Mesendoderm (in vitro differentiated cells): Measurements from ENCODE around the gene TEX261. TPM values are rescaled to one million over a fixed set of nuclear protein-coding genes. Genes with fewer than 3 reads are reported as not detected.

Source experiments
- DNase-seq: peaks from one replicate; pipeline ENCODE4 v3.0.0; 2013
- H2AK5ac ChIP-seq: 2 replicates; pipeline ENCODE4 v1.6.1; 2013; ENCODE audit warnings: low read length, inconsistent platforms
- H2BK120ac ChIP-seq: 2 replicates; pipeline ENCODE4 v1.6.1; 2013; ENCODE audit warnings: low read depth, mild to moderate bottlenecking, low read length, moderate library complexity, mixed read lengths
- H2BK15ac ChIP-seq: replicated peaks from 2 replicates; pipeline ENCODE4 v1.6.1; 2013; ENCODE audit warnings: low read depth, mild to moderate bottlenecking, moderate library complexity
- H2BK5ac ChIP-seq: 2 replicates; pipeline ENCODE4 v1.6.1; 2013; ENCODE audit warnings: low read length, inconsistent platforms
- H3K18ac ChIP-seq: 2 replicates; pipeline ENCODE4 v1.6.1; 2013; ENCODE audit warnings: mild to moderate bottlenecking, low read length, mixed read lengths
- H3K23ac ChIP-seq: one replicate; pipeline ENCODE4 v1.6.1; 2013; ENCODE audit warnings: low read length
- H3K27ac ChIP-seq: 2 replicates; pipeline ENCODE4 v1.5.1; 2013; ENCODE audit warnings: low read depth, mild to moderate bottlenecking, inconsistent platforms, low read length, moderate library complexity
- H3K27me3 ChIP-seq: 2 replicates; pipeline ENCODE4 v1.6.1; 2013; ENCODE audit warnings: low read length, control low read depth, mild to moderate bottlenecking, inconsistent platforms; ENCODE audit not compliant: insufficient read depth, poor library complexity
- H3K36me3 ChIP-seq: 2 replicates; pipeline ENCODE4 v1.6.1; 2013; ENCODE audit warnings: low read length, inconsistent platforms; ENCODE audit not compliant: control insufficient read depth, insufficient read depth
- H3K4ac ChIP-seq: one replicate; pipeline ENCODE4 v1.6.1; 2013; ENCODE audit warnings: low read depth, mild to moderate bottlenecking, low read length, moderate library complexity
- H3K4me1 ChIP-seq: 2 replicates; pipeline ENCODE4 v1.6.1; 2013; ENCODE audit warnings: low read depth, low read length, inconsistent platforms; ENCODE audit not compliant: control insufficient read depth
- H3K4me2 ChIP-seq: 2 replicates; pipeline ENCODE4 v1.6.1; 2013; ENCODE audit warnings: low read length
- H3K4me3 ChIP-seq: 2 replicates; pipeline ENCODE4 v1.5.1; 2013; ENCODE audit warnings: mild to moderate bottlenecking, low read length
- H3K56ac ChIP-seq: one replicate; pipeline ENCODE4 v1.6.1; 2013; ENCODE audit warnings: low read length
- H3K79me1 ChIP-seq: 2 replicates; pipeline ENCODE4 v1.6.1; 2013; ENCODE audit warnings: low read length, inconsistent platforms
- H3K79me2 ChIP-seq: 2 replicates; pipeline ENCODE4 v1.6.1; 2013; ENCODE audit warnings: mild to moderate bottlenecking, low read length; ENCODE audit not compliant: control insufficient read depth, insufficient read depth
- H3K9ac ChIP-seq: 2 replicates; pipeline ENCODE4 v1.6.1; 2013; ENCODE audit warnings: low read length, inconsistent platforms
- H4K5ac ChIP-seq: one replicate; pipeline ENCODE4 v1.6.1; 2013; ENCODE audit warnings: low read length
- H4K8ac ChIP-seq: one replicate; pipeline ENCODE4 v1.6.1; 2013; ENCODE audit warnings: low read depth, mild to moderate bottlenecking, control low read depth, low read length, moderate library complexity
- WGBS: extraction: QIAGEN DNeasy Blood & Tissue Kit; methylation state at CpG from one replicate; pipeline ENCODE4 v1.1.7; 2013; ENCODE audit warnings: low lambda C conversion rate, missing lambda C conversion rate; ENCODE audit not compliant: insufficient coverage; ENCODE audit errors: extremely low coverage; 5-methylcytosine and 5-hydroxymethylcytosine counted together
- small RNA-seq: library from polyadenylated mRNA; stranded (forward); fragments of <200 nt; extraction: miRNeasy Mini kit (QIAGEN cat#:217004); gene quantifications from one replicate; pipeline ENCODE3, GENCODE V24; 2013; ENCODE audit not compliant: insufficient read depth

The TEX261 gene

DNA sequence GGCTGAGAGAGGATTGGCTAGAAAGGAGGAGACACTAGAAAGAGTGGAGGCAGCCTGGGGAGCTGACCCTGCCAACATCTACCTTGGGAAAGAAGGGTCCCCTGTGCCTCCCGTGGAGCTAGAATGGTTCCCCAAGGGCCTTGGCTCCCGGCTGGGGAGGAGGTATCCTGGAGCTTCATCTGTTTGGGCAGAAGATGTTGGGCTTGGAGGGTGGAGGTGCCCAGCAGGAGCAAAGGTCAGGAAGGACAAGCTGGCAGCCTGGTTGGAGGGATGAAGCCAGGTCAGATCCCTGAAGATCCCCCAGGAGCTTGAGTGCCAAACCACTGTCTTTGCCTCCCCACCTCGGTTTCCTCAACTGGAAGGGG lies 56.1 kb downstream of the TEX261 start:
- H3K9ac ChIP-seq, result no peak overlapping the region
- H3K79me1 ChIP-seq, result no peaks in the 10 kb centered on the region
- H3K27me3 ChIP-seq, result peaks cover 3% of the 10 kb centered on the region
- no peak overlapping the region for H3K18ac ChIP-seq
- H4K8ac ChIP-seq, result no peak overlapping the region
- H3K4me1 ChIP-seq, result peaks cover 5% of the 10 kb centered on the region
- WGBS, result no CpG with 5 or more reads among the region's 3 CpGs
- H3K4ac ChIP-seq, result no peak overlapping the region
- no peak overlapping the region for H3K27ac ChIP-seq
- no peak overlapping the region for H3K4me2 ChIP-seq
- H3K36me3 ChIP-seq, result no peaks in the 10 kb centered on the region
- H2BK15ac ChIP-seq, result no peak overlapping the region
- no peak overlapping the region for H3K4me3 ChIP-seq
- no peak overlapping the region for H2AK5ac ChIP-seq
- no peak overlapping the region for H2BK120ac ChIP-seq
- H3K79me2 ChIP-seq, result no peaks in the 10 kb centered on the region
- H3K56ac ChIP-seq, result no peak overlapping the region
- no peak for DNase-seq
- no peak overlapping the region for H4K5ac ChIP-seq
- no peak overlapping the region for H2BK5ac ChIP-seq
- H3K23ac ChIP-seq, result no peak overlapping the region

- no peaks in the 10 kb centered on the region for H3K36me3 ChIP-seq
- H3K18ac ChIP-seq, result no peak overlapping the region
- DNase-seq, result no peak
- no peak overlapping the region for H3K23ac ChIP-seq
- no peak overlapping the region for H4K5ac ChIP-seq
- no peak overlapping the region for H3K27ac ChIP-seq
- no peak overlapping the region for H4K8ac ChIP-seq
- H3K79me2 ChIP-seq, result no peaks in the 10 kb centered on the region
- peaks cover 5% of the 10 kb centered on the region for H3K4me1 ChIP-seq
- no peak overlapping the region for H3K4me3 ChIP-seq
- no CpG with 5 or more reads among the region's 10 CpGs for WGBS
- peaks cover 3% of the 10 kb centered on the region for H3K27me3 ChIP-seq
- no peak overlapping the region for H3K4ac ChIP-seq
- no peak overlapping the region for H2BK15ac ChIP-seq
- no peak overlapping the region for H3K56ac ChIP-seq
- no peak overlapping the region for H3K9ac ChIP-seq
- H3K79me1 ChIP-seq, result no peaks in the 10 kb centered on the region
- no peak overlapping the region for H2BK5ac ChIP-seq
- no peak overlapping the region for H2AK5ac ChIP-seq
- H3K4me2 ChIP-seq, result no peak overlapping the region
- no peak overlapping the region for H2BK120ac ChIP-seq
Measured at GRCh38 chr2:70937866-70938585, 56.6 kb downstream of the TEX261 start.

GRCh38 chr2:70936979-70937811 lies 57.5 kb downstream of the TEX261 start:
- H3K56ac ChIP-seq, result no peak overlapping the region
- H3K4me1 ChIP-seq, result peaks cover 5% of the 10 kb centered on the region
- H3K27ac ChIP-seq, result no peak overlapping the region
- no peak overlapping the region for H3K4ac ChIP-seq
- no peak overlapping the region for H3K4me2 ChIP-seq
- no peaks in the 10 kb centered on the region for H3K79me1 ChIP-seq
- H2AK5ac ChIP-seq, result no peak overlapping the region
- H2BK5ac ChIP-seq, result no peak overlapping the region
- H3K4me3 ChIP-seq, result no peak overlapping the region
- DNase-seq, result peak; percentile 51
- no peak overlapping the region for H3K18ac ChIP-seq
- H2BK15ac ChIP-seq, result no peak overlapping the region
- peaks cover 3% of the 10 kb centered on the region for H3K27me3 ChIP-seq
- no peak overlapping the region for H4K5ac ChIP-seq
- no peak overlapping the region for H3K23ac ChIP-seq
- no peak overlapping the region for H4K8ac ChIP-seq
- H3K9ac ChIP-seq, result no peak overlapping the region
- H3K36me3 ChIP-seq, result no peaks in the 10 kb centered on the region
- no CpG with 5 or more reads among the region's 10 CpGs for WGBS
- H3K79me2 ChIP-seq, result no peaks in the 10 kb centered on the region
- H2BK120ac ChIP-seq, result no peak overlapping the region

DNA sequence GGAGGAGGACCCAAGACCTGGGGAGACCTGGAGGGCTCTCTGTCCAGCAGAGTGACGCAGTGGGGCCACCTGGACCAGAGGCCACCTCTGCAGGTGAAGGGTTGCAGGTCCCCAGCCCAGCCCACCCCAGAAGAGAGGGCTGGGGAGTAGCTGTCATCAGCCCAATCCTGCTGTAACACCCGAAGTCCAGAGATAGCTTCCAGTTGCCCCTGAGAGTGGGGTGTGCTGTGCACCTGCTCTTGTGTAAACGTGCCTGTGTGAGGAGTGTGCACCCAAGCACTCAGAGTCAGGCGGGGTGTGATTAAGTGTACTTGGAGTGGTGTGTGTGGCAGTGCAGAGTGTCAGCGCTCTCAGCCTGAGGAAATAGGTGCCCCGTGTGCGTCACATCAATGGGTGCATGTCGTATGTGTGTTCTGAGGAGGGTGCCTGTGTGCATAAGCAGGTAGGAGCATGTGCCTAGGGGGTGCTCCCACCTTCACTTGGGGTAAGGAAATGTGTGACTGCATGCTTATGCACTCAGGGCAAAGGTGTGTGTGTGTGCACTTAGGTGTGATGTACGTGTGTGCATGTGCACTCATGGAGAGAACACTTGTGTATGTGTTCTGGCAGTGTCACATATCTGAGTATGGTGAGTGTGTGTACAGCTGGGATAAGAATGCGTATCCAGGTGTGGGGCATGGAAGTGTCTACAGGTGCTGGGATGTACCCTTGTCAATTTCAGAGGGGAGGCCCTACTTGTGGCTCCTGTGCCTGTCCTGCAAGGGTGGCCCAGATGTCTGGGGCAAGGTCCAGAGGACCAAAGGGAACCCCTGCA lies 58.3 kb downstream of the TEX261 start:
- H3K9ac ChIP-seq, result no peak overlapping the region
- peaks cover 5% of the 10 kb centered on the region for H3K4me1 ChIP-seq
- no peaks in the 10 kb centered on the region for H3K36me3 ChIP-seq
- H3K27me3 ChIP-seq, result peaks cover 3% of the 10 kb centered on the region
- H2BK15ac ChIP-seq, result no peak overlapping the region
- H2BK5ac ChIP-seq, result no peak overlapping the region
- H3K23ac ChIP-seq, result no peak overlapping the region
- H4K5ac ChIP-seq, result no peak overlapping the region
- no CpG with 5 or more reads among the region's 10 CpGs for WGBS
- no peak for DNase-seq
- H3K4ac ChIP-seq, result no peak overlapping the region
- H2AK5ac ChIP-seq, result no peak overlapping the region
- no peaks in the 10 kb centered on the region for H3K79me2 ChIP-seq
- no peak overlapping the region for H3K27ac ChIP-seq
- no peak overlapping the region for H3K56ac ChIP-seq
- H3K18ac ChIP-seq, result no peak overlapping the region
- no peaks in the 10 kb centered on the region for H3K79me1 ChIP-seq
- no peak overlapping the region for H3K4me3 ChIP-seq
- H4K8ac ChIP-seq, result no peak overlapping the region
- no peak overlapping the region for H2BK120ac ChIP-seq
- no peak overlapping the region for H3K4me2 ChIP-seq

Small RNA genes within 50 kb of the gene (small RNA-seq; reads per million reads assigned to genes)
- gene RN7SL160P, result not detected
